PC-3 (cell line): ENCODE measurements around the gene ACBD3.

Source experiments
- CTCF ChIP-seq: fragments of 300-600 bp; sonication (generic); conservative IDR thresholded peaks from 2 replicates; pipeline ENCODE4 v1.5.1; 2017; ENCODE audit warnings: antibody characterized with exemption, low read depth, mild to moderate bottlenecking, low read length
- EZH2 ChIP-seq: fragments of 300-600 bp; sonication (generic); IDR thresholded peaks from one replicate; pipeline ENCODE4 v1.6.1; 2017; ENCODE audit warnings: antibody characterized with exemption, mild to moderate bottlenecking, low read length; ENCODE audit not compliant: unreplicated experiment
- EZH2phosphoT487 ChIP-seq: fragments of 300-600 bp; sonication (generic); IDR thresholded peaks from 2 replicates; pipeline ENCODE4 v1.6.1; 2018; ENCODE audit warnings: mild to moderate bottlenecking, antibody characterized with exemption, low read length, borderline replicate concordance

GRCh38 chr1:226185141-226186036 is 1.2 kb downstream of the ACBD3 start:
- TF ChIP-seq CTCF: no peak
- no peak for TF ChIP-seq EZH2phosphoT487
- TF ChIP-seq EZH2: no peak
